Right atrium auricular region (tissue), 2 donors: ENCODE results near the gene TRAF3IP3. TPM values are rescaled to one million over a fixed set of nuclear protein-coding genes. Genes with fewer than 3 reads are reported as not detected.
A peak's percentile ranks its signal among the peaks of the same experiment; 100 is the strongest.

Source experiments
- DNase-seq: peaks from one replicate; pipeline ENCODE4 v3.0.0-alpha.2; 2019; ENCODE audit warnings: low spot score
- H3K27ac ChIP-seq, 2 donors: fragments of 200-600 bp; sonication (generic); 1 replicate in 1 of 2; 2 replicates in 1 of 2; pipeline ENCODE4 v1.5.1; 2016 to 2019
- H3K27me3 ChIP-seq, 2 donors: fragments of 200-600 bp; sonication (generic); one replicate each; pipeline versions ENCODE4 v1.5.1 to v1.6.0; 2017 to 2019
- H3K36me3 ChIP-seq: fragments of 200-600 bp; sonication (generic); one replicate; pipeline ENCODE4 v1.5.1; 2016
- H3K4me1 ChIP-seq, 2 donors: fragments of 200-600 bp; sonication (generic); one replicate each; pipeline versions ENCODE4 v1.5.1 to v1.6.0; 2017 to 2019
- H3K4me3 ChIP-seq, 2 donors: fragments of 200-600 bp; sonication (generic); 1 replicate in 1 of 2; 2 replicates in 1 of 2; pipeline ENCODE4 v1.5.1; 2017 to 2019; ENCODE audit warnings: mild to moderate bottlenecking in 1 of 2, moderate library complexity in 1 of 2
- H3K9me3 ChIP-seq, 2 donors: fragments of 200-600 bp; sonication (generic); one replicate each; pipeline ENCODE4 v1.5.1; 2019
- total RNA-seq, 2 donors: library from RNA; depleted of rRNA; stranded (reverse); fragments of >200 nt; gene quantifications; one replicate each; pipeline ENCODE4 v1.1.0, GENCODE V29; 2016
- TF ChIP-seq, protein P1 (sequence below), 2 donors: fragments of 200-600 bp; sonication (generic); IDR thresholded peaks; one replicate each; pipeline ENCODE4 v1.5.1; 2019; ENCODE audit warnings: antibody characterized with exemption in 2 of 2

The TRAF3IP3 gene
- total RNA-seq, 2 donors from 2014 or later = 0.19 to 2.2 TPM

GRCh38 chr1:209807509-209807908, 51.7 kb downstream of the TRAF3IP3 start:
- Histone ChIP-seq H3K36me3 (no peaks in the 10 kb centered on the region), H3K9me3 (no peaks in the 10 kb centered on the region), H3K27ac (peak overlapping the region; percentile 38 to 76), H3K4me3 (no peak overlapping the region), H3K4me1 (peaks cover 0 to 23% of the 10 kb centered on the region in 2 donors), H3K27me3 (no peaks in the 10 kb centered on the region)
- DNase-seq = no peak
- TF ChIP-seq, protein P1, sequence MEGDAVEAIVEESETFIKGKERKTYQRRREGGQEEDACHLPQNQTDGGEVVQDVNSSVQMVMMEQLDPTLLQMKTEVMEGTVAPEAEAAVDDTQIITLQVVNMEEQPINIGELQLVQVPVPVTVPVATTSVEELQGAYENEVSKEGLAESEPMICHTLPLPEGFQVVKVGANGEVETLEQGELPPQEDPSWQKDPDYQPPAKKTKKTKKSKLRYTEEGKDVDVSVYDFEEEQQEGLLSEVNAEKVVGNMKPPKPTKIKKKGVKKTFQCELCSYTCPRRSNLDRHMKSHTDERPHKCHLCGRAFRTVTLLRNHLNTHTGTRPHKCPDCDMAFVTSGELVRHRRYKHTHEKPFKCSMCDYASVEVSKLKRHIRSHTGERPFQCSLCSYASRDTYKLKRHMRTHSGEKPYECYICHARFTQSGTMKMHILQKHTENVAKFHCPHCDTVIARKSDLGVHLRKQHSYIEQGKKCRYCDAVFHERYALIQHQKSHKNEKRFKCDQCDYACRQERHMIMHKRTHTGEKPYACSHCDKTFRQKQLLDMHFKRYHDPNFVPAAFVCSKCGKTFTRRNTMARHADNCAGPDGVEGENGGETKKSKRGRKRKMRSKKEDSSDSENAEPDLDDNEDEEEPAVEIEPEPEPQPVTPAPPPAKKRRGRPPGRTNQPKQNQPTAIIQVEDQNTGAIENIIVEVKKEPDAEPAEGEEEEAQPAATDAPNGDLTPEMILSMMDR (IDR thresholded peaks at IDR 0.05) = no peak

GRCh38 chr1:209808059-209808581, 52.3 kb downstream of the TRAF3IP3 start:
- peak overlapping the region; percentile 38 to 76 for H3K27ac ChIP-seq
- no peaks in the 10 kb centered on the region for H3K36me3 ChIP-seq
- TF ChIP-seq, protein P1 (IDR thresholded peaks at IDR 0.05) = no peak
- peak; percentile 61 for DNase-seq
- H3K27me3 ChIP-seq = no peaks in the 10 kb centered on the region
- peaks cover 0 to 20% of the 10 kb centered on the region in 2 donors for H3K4me1 ChIP-seq
- no peaks in the 10 kb centered on the region for H3K9me3 ChIP-seq
- H3K4me3 ChIP-seq = no peak overlapping the region

GRCh38 chr1:209809611-209810010, 53.8 kb downstream of the TRAF3IP3 start:
- no peaks in the 10 kb centered on the region for H3K9me3 ChIP-seq
- H3K4me3 ChIP-seq = no peak overlapping the region

GRCh38 chr1:209810783-209811182, 54.9 kb downstream of the TRAF3IP3 start:
- H3K4me1 ChIP-seq = peaks cover 0 to 18% of the 10 kb centered on the region in 2 donors

More at GRCh38 chr1:209809611-209810010, 53.8 kb downstream of the TRAF3IP3 start:
- peak; percentile 40 for DNase-seq
- H3K27me3 ChIP-seq = no peaks in the 10 kb centered on the region
- H3K27ac ChIP-seq = no peak overlapping the region
- TF ChIP-seq, protein P1 (IDR thresholded peaks at IDR 0.05) = no peak
- H3K4me1 ChIP-seq = peaks cover 0 to 20% of the 10 kb centered on the region in 2 donors
- H3K36me3 ChIP-seq = no peaks in the 10 kb centered on the region

GRCh38 chr1:209813902-209814301, 58.0 kb downstream of the TRAF3IP3 start:
- no peaks in the 10 kb centered on the region for H3K36me3 ChIP-seq
- no peak overlapping the region for H3K27ac ChIP-seq
- DNase-seq = no peak
- H3K4me3 ChIP-seq = no peak overlapping the region
- no peaks in the 10 kb centered on the region for H3K9me3 ChIP-seq
- no peaks in the 10 kb centered on the region for H3K27me3 ChIP-seq
- no peaks in the 10 kb centered on the region for H3K4me1 ChIP-seq
- TF ChIP-seq, protein P1 (IDR thresholded peaks at IDR 0.05) = no peak

More at GRCh38 chr1:209810783-209811182, 54.9 kb downstream of the TRAF3IP3 start:
- DNase-seq = peak; percentile 43
- no peak overlapping the region for H3K4me3 ChIP-seq
- H3K36me3 ChIP-seq = no peaks in the 10 kb centered on the region
- no peak overlapping the region for H3K27ac ChIP-seq
- no peaks in the 10 kb centered on the region for H3K9me3 ChIP-seq
- TF ChIP-seq, protein P1 (IDR thresholded peaks at IDR 0.05) = no peak
- H3K27me3 ChIP-seq = no peaks in the 10 kb centered on the region

- no peaks in the 10 kb centered on the region for H3K9me3 ChIP-seq
- no peak overlapping the region for H3K27ac ChIP-seq
- no peak overlapping the region for H3K4me3 ChIP-seq
- no peak for DNase-seq
- H3K36me3 ChIP-seq = no peaks in the 10 kb centered on the region
- TF ChIP-seq, protein P1 (IDR thresholded peaks at IDR 0.05) = no peak
- H3K4me1 ChIP-seq = no peaks in the 10 kb centered on the region
- no peaks in the 10 kb centered on the region for H3K27me3 ChIP-seq
Measured at GRCh38 chr1:209815490-209815889, 59.6 kb downstream of the TRAF3IP3 start.
